H1 (cell line): ENCODE results near the gene ZNF750. TPM values are rescaled to one million over a fixed set of nuclear protein-coding genes. Genes with fewer than 3 reads are reported as not detected.

ENCODE experiments used
- polyA plus RNA-seq, 7 experiments: library from polyadenylated mRNA; depleted of rRNA in 3 of 7; stranded (reverse) in 5 of 7; unstranded in 2 of 7; fragments of >200 nt in 5 of 7; fragments of 200-250 nt in 2 of 7; gene quantifications; 1 replicate in 5 of 7; 2 replicates in 1 of 7; 4 replicates in 1 of 7; pipeline versions ENCODE4 v1.2.1 to v1.2.3, GENCODE V29; 2011 to 2013; ENCODE audit warnings: missing spikeins in 2 of 7, mixed read lengths in 2 of 7
- total RNA-seq: library from RNA; stranded (reverse); fragmentation: NEBNext Ultra II Directional; extraction: Animal tissue kit (Norgen Biotek cat#: 25700); gene quantifications from 2 replicates; pipeline ENCODE4 v1.2.1, GENCODE V29; 2021

ZNF750 gene
- total and polyA plus RNA-seq, 2 of the 8 experiments (the other 6 are each of a cell fraction or from before 2014, with no cell fraction given) = not detected

Other genes with a start within 250 kb of the ZNF750 start
- gene WDR45B, start 191.6 kb downstream of the ZNF750 start, total RNA-seq = 82.0 and 88.8 TPM in 2 replicates
- gene WDR45B, start 191.6 kb downstream of the ZNF750 start, polyA plus RNA-seq (2011; rRNA removed) = 100 and 101 TPM in 2 replicates
- 3.1 and 3.3 TPM in 2 replicates for gene RAB40B, start 141.3 kb downstream of the ZNF750 start, total RNA-seq
- gene RAB40B, start 141.3 kb downstream of the ZNF750 start, polyA plus RNA-seq (2011; rRNA removed) = 4.6 and 7.1 TPM in 2 replicates
- 21.4 and 23.3 TPM in 2 replicates for gene FN3KRP, start 123.3 kb downstream of the ZNF750 start, total RNA-seq
- 17.1 and 18.1 TPM in 2 replicates for gene FN3KRP, start 123.3 kb downstream of the ZNF750 start, polyA plus RNA-seq (2011; rRNA removed)
- 13.6 and 14.2 TPM in 2 replicates for gene FN3K, start 104.4 kb downstream of the ZNF750 start, total RNA-seq
- 0.88 and 2.1 TPM in 2 replicates for gene FN3K, start 104.4 kb downstream of the ZNF750 start, polyA plus RNA-seq (2011; rRNA removed)
- gene TBCD, start 88.0 kb downstream of the ZNF750 start, total RNA-seq = 117 and 118 TPM in 2 replicates
- 162 and 214 TPM in 2 replicates for gene TBCD, start 88.0 kb downstream of the ZNF750 start, polyA plus RNA-seq (2011; rRNA removed)
- gene METRNL, start 239.6 kb upstream of the ZNF750 start, total RNA-seq = 13.9 and 14.2 TPM in 2 replicates
- 13.9 and 26.0 TPM in 2 replicates for gene METRNL, start 239.6 kb upstream of the ZNF750 start, polyA plus RNA-seq (2011; rRNA removed)